SH-SY5Y (cell line): Measurements from ENCODE around the gene EPHA6.

ENCODE experiments used
- GATA2 ChIP-seq: IDR thresholded peaks from 2 replicates; pipeline ENCODE4 v1.6.1; 2011; ENCODE audit warnings: mild to moderate bottlenecking, low read depth, low read length
- GATA3 ChIP-seq: IDR thresholded peaks from 2 replicates; pipeline ENCODE4 v1.6.1; 2011; ENCODE audit warnings: low read depth, mild to moderate bottlenecking, low read length, moderate library complexity

DNA sequence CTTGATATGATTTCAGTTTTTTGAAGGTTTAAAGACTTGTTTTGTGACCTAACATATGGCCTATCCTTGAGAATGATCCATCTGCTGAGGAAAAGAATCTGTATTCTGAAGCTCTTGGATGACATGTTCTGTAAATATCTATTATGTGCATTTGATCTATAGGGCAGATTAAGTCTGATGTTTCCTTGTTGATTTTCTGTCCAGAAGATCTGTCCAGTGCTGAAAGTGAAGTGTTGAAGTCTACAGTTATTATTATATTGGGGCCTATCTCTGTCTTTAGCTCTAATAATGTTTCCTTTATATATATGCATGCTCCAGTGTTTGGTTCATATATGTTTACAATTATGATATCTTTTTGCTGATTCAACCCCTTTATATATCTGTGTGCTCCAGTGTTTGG lies 362.8 kb downstream of the EPHA6 start:
- no peak for TF ChIP-seq GATA3
- no peak for TF ChIP-seq GATA2
